GM19455 (cell line): ENCODE measurements around the gene FAP.

Experiments used
- ATAC-seq: cut with Tn5 transposase; IDR thresholded peaks from one replicate; pipeline ENCODE4 v1.9.1; 2021; ENCODE audit not compliant: unreplicated experiment

Gene FAP, protein sequence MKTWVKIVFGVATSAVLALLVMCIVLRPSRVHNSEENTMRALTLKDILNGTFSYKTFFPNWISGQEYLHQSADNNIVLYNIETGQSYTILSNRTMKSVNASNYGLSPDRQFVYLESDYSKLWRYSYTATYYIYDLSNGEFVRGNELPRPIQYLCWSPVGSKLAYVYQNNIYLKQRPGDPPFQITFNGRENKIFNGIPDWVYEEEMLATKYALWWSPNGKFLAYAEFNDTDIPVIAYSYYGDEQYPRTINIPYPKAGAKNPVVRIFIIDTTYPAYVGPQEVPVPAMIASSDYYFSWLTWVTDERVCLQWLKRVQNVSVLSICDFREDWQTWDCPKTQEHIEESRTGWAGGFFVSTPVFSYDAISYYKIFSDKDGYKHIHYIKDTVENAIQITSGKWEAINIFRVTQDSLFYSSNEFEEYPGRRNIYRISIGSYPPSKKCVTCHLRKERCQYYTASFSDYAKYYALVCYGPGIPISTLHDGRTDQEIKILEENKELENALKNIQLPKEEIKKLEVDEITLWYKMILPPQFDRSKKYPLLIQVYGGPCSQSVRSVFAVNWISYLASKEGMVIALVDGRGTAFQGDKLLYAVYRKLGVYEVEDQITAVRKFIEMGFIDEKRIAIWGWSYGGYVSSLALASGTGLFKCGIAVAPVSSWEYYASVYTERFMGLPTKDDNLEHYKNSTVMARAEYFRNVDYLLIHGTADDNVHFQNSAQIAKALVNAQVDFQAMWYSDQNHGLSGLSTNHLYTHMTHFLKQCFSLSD

DNA sequence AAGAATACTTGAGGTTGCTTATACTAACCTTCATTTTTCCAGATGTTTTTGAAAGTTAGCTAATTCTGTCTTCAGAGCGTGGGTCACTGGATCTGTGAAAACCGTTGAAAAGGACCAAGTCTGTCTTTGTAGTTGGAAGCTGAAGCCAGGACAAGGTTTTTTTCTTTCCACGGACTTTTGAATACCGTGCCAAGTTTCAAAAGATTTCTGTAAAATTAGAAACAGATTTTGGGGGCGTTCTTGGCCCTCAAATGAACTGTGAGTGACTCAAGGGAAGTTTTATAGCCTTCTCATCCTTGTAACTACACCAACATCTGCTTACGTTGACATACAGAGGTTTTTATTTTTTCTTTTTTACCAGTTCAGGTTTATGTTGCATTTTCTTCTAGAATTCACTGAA is at the start of gene FAP:
Gene FAP, minus strand, starts transcription at position 152 of the 400 bp plus-strand sequence. Its CDS starts 118 bp downstream, at position 34.
- no peak for ATAC-seq

DNA sequence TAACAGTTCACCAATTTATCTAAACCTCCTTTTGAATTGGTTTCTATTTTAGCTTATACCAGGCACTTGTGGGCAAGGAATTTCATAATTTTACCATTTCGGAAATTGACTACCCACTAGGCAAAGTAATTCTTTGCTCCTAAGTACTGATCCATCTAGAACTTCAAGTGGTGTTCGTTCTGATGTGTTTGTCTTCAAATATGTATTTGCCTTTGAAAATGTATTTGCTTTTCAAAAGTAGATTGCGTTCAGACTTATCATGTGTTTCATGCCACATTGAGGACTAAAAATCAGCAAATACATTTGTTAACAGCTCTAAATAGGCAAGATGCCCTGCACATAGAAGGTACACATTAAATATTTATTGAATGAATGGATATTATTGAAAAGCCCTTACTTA is 48.5 kb upstream of the FAP start:
- ATAC-seq, result no peak

DNA sequence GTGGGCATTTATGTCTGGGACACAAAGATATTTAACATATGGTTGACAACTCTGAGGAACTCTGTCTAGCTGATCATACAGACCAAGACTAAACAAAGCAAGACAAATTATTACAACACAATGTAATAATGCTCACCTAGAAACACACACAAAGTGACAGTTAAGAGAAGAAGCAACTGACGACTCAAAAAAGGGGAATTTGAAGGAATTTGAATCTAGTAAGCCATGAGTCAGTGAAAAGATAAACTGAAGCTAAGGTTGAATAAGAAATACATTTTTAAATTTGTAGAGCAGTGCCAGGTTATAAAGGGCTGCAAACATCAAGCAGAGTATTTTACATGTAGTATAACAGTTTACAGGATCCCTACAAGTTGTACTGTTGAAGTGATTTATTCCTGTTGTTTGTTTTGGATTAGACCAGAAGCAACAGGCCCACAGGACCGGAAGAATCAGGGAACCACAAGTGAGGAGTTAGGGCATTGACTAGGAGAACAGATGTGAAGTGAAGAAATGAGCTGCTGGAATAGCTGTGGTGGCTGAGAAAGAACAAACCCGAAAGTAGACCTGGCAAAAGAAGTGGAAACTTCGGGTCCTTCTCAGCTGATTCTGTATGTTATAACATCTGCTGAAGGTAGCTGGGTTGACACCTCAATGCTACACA is 39.6 kb upstream of the FAP start:
- ATAC-seq, result no peak

DNA sequence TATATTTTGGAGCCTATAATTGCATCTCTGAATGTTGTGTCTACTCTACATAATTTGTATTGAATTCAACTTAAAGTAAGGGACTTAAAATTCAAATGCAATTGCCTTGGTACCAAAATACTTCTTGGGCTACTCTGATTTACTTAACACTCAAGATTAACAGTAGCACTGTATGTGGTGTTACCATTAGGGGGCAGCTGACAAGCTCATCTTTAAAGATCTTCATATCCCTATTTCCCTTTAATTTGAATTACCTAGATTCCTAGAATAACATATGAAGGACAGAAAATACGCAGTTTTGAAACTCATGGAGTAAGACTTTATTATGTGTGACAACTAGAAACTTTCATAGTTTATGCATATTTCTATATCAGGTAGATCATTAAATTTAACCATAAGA is 37.4 kb upstream of the FAP start:
- ATAC-seq, result no peak

DNA sequence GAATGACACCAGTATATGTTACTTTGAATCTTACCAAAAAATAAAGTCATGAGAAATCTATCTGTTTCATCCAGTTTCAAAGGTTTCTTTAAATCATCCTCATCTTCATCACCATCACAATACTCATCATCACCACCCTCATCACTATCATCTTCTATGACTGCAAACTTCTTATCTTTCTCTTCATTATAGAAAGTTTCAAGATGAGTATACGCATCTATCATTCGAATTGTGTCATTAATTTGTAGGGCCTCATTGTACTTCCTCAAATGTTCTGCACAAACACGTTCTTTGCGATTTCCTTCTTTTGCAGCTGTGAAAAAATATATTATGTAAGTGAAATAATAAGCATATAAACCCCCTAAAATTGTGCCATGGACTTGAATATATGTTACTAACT is 34.1 kb upstream of the FAP start:
- no peak for ATAC-seq

DNA sequence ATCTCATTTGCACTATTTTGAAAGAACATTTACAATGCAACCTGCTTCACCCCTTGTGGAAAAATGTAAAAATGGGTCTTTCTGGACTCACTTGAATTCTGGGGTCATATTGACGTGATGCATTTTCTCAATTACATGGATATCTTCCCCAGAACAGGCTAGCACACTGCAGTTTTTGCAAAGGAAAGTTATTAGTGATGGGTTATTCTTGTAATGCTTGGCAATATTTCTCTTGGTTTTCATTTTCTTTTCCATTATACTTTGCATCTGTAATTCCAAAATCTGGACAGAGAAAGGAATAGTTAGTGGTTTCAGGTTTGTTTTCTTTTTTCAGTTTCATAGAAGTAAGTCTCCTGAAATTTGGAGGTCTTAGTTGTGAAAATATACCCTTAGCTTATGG is 24.8 kb upstream of the FAP start:
- no peak for ATAC-seq

DNA sequence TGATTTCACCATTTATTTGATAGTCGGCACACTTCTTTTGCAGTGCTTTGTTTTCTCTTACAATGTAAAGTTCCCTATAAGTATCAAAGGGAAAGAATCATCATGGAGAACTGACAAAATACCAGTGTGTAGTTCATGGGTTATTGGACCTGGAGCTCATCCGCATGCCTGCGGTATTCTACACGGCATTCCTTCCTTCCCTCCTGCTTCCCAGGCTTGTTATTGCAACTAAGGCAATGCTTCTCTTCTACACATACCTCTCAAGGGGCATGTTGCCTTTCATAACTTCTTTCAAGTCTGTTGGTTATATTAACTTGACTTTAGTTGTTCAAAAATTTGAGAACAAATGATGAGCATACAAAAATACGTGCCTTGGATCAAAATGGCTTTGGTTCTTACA is 24.3 kb upstream of the FAP start:
- no peak for ATAC-seq

DNA sequence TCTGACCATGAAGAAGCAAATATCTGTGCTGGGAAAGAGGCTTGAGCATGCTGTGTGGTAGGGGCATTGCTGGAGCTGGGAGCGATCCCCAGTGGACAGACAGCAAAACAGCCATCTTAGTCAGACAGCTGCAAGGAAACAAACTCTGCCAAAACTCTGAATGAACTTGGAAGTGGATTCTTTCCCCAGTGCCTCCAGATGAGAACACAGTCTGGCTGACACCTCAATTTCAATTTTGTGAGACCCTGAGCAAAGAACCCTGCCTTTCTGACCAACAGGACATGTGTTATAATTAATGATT is 23.2 kb upstream of the FAP start:
- ATAC-seq, result no peak

DNA sequence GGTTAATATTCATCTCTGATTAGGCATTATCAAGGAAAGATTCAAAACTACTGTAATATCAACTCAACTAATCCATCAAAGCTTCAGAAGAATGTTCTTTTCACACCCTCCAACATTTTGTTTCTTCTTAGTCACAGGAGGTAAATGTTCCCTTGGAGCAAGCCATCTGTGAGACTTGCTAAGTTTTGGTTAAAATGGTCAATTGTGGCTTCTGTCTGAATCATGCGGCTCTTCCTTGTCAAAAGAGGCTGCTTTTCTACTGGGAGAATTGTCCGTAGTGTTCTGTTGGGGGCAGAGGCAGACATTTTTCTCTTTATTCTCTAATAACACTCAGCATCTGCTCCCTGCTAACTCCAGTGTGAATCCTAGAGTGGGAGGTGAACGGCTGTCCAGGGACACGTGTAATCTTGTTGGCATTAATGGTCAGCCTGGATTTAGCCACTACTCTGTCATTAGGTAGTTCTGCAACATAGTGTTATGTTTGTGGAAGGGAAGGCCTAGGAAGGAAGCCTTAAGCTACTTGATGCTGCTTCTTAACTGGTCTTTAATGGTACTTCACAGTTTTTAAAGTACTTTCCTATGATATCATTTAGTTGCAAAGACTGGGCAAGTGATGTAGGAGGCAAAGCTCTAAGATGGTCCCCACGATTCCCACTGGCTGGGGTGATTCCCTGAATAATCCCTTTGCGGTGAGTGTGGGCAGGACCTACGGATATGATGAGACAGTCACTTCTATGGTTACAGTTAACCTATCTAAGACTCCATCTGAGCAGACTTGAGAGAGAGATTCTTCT is 22.6 kb upstream of the FAP start:
- ATAC-seq, result no peak

DNA sequence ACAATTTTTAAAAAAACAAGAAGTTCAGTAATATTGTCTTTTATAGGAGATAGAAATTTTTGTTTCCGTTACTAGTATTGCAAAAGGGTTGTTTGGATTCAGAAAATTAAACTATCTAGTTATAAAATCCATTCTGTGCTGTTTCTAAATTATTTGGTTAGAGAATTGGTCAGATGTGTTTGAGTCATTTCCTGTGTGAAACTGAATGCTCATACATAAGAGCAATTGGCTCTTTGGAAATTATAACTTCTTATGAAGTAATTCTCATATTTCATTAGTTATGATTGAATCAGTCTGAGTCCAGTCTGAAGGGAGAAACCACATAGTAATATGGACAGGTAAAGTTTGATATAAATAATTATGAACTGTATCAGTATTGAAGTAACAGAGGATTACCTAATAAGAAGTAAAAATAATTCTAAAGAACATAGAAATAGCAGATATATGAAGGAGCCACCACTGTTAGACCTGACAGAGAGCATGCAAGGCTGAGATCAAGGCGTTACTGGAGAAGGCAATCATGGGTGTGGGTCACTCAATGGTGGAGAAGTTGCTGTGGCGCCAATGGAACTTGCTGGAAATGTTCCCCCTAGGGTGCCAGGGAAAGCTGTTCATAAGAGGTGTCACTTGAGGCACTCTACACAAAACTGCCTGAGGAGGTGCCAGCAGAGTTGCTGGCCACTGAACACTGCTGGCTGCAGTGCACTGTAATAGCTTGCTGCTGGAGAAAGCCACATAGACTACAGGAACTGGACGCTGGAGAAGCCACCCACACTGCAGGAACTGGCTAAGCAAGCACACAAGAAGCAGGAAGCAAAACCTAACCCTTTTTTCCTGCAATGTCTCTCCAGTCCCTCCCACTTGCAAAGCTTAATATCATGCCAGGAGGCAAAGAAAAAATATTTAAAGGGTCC is 18.0 kb upstream of the FAP start:
- ATAC-seq, result no peak

DNA sequence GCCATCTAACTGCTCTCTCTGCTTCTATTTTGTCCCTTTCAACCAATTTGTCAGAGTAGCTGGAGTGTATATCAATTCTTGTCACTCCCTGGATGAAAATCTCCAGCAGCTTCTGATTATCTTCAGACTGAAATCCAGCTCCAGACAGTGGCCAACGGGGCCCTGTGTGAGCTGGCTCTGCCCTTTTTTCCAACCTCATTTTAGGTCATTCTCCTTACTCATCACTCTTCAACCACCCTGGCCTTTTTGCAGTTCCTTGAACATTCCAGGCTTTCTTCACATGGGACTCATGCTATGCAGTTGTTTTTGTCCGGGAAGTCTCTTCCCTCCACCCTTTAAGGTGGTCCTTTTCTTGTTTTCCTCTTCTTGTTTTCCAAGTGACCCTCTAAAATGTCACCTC is 15.4 kb upstream of the FAP start:
- ATAC-seq, result no peak

DNA sequence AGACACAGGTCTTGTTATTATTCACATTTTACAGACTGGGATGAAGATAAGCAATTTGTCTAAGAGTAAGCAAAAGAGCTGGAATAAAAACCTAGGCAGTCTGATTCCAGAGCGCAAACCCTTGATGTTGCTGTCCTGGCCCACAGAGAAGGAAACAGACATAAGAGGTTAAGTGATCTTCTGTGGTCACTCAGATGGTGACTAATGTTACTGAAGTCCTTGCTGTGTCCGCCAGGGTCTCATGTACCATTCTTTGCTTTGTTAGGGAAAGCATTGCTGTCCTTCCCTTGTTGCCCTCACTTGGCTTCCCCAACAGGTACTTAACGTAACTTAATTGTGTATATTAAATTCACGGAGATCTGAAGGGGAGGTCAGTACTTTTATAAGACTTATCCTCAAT is 14.9 kb upstream of the FAP start:
- ATAC-seq, result no peak

DNA sequence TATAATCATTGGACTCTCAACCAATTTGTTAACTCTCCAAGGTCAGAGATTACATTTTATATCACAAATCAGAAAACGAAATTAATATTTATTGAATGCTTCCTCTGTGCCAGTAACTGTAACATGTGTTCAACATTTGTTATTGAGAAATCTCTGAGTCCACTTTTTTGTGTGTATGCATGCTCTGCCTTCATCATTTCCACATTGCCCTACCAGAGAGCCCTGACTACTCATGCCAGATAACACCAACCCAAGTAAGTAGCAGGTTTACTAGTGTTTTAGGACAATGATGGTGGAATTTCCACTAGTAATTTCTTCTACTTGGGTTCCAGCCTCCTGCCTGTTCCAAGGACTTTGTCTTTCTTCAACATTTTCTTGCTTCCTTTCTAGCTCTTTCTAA is 14.2 kb upstream of the FAP start:
- no peak for ATAC-seq

DNA sequence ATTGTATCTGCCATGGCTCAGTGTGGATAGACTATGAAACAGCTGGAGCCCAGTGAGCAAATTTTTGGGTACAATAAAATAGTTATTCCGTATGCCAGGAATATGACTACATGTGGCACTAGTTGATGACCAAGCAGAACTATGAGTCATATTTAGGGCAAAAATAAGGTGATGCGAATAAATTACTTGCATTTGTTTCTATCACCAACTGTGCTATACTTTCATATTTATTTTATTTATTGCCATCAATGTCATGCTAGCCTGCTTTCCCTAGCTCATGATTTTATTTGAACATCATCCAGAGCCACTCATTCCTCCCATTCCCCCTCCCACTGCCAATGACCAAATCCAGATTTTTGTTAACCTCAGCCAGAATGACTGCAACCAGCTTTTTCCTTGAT is 13.3 kb upstream of the FAP start:
- no peak for ATAC-seq

DNA sequence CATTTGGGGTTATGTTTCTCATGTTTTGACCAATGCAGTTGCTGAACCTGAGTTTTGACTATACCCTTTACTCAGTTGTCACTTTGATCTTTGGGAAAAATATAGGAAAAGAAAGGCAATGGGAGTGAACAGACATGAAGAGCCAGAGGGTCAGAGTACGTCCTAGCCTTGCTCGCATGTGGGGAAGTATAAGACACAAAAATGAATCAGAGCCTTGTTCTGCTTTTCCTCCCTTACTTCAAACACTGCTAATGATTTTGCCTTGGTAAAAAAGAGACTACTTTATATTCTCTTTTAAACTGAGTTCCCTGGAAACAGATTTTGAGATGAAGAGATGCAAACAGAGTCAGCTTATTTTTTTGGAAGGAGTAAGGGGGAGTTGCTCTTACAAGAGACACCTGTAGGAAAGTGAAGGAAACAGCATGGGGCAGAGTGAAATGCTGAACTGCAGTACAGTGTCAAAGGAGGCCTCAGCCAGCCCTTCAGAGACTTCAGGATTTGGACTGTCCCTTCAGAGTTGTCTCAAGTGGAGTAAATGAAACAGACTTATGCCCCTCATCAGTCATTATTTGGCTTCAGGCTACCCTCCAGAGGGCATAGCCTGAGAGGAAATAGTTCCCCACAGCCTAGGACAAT is 11.1 kb upstream of the FAP start:
- no peak for ATAC-seq

DNA sequence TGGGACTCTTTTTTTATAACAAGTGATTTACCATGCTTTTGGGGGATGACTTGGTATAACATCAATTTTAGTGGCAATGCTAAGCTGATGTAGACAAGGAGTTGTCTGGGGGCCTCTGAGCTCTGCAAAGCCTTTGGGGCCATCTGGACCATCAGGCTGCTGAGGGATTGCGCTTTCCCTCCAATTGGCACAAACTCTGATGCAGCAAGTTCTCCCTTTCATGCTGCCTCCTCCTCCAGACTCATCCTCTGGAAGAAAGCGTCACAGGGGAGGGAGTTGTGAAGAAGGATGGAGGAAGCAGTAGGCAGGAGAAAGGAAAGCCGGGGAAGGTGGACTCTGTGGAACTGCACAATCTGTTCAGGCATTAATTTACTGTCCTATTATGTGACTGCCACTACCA is 10.2 kb upstream of the FAP start:
- no peak for ATAC-seq

DNA sequence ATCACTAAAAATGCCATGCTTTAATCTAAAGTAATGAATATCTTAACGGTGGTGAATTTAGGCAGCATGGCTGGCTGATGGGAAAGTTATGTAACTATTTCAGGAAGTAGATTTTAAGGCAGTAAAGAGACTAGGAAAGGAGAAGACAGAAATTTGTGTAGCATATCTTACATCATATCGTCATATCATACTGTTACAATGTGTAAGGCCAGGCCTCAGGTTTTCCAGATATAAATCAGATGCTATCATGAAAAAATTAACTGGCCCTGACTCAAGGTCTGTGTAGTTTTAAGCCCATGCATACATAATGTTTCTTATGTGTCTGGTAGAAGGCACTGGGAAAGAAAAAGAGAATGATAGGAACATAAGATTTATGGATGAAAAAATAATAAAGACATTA is 8.9 kb upstream of the FAP start:
- ATAC-seq, result no peak

DNA sequence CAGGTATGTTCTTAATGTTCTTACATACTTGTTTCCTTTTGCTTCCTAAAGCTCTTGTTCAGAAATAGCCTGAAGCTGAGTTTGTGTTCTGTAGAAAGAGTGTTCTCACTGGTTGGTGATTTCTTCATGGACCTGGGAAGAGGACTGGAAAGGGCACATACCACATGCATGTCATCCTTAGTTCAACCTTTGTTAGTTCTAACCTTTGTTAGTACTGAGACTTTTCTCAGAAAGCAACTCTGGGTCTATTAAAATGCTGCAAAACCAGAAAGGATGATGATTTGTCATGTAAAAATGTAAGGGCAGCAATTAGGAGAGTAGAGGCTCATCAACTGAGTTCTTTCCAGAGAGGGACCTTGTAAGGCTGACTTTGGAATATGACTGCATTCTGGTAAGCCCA is 2.5 kb upstream of the FAP start:
- no peak for ATAC-seq

DNA sequence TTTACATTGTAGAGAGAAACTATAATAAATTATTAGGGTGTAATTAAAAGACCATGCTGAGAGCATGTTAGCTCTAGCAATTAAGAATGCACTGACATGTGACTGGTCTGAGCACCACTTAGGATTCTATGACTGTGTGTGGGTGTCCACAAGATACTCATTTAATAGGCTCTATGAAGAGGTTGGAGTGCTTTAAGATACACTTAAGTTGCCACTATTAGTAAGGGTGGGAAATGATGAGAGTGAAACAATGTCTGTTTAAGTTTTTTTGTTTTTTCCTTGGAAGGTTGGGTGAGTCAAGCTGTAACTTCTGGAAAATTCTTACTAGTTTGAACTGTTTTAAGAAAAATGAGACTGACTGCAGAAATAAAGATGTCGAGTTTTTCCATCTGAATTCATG is 1.8 kb upstream of the FAP start:
- no peak for ATAC-seq

DNA sequence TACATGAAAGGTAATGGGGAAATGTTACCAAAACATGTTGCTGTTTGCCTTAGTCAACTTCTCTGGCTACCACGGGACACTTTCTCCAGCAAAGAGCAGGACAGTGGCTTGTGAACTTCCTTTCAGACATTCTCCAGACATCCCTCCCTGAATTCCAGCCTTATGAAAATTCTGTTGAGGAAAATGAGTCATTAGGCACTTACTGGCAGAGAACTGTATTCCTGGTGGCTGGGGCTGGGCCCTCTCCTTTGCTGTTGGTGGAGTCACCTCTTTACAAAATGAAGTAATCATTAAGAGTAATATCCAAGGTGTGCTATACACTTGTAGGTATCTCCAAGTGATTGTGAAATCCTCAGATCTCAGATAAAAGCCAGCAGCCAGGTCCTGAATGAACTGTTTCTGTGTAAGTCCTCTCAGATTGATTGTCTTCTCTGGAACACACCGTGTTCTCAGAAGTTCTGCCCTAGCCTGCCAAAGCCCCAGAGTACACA is 1.3 kb upstream of the FAP start:
- no peak for ATAC-seq
